WTC11 (cell line): ENCODE data around the gene MYO18A.

Experiments used
- CTCF ChIP-seq: fragments of 200-600 bp; IDR thresholded peaks from 2 replicates; pipeline ENCODE4 v1.8.0; 2022; ENCODE audit warnings: antibody characterized with exemption
- ELF4 ChIP-seq: sonication (generic); formaldehyde crosslinking; IDR thresholded peaks from 2 replicates; pipeline ENCODE4 v1.8.1; 2022; ENCODE audit warnings: low read depth, mild to moderate bottlenecking, moderate library complexity, missing genetic modification reagents
- NFYB ChIP-seq: sonication (generic); formaldehyde crosslinking; conservative IDR thresholded peaks from 2 replicates; pipeline ENCODE4 v1.8.0; 2022; ENCODE audit warnings: low read depth, missing genetic modification reagents
- SMAD3 ChIP-seq: sonication (generic); formaldehyde crosslinking; IDR thresholded peaks from 2 replicates; pipeline ENCODE4 v1.8.0; 2022; ENCODE audit warnings: missing genetic modification reagents, mild to moderate bottlenecking, borderline replicate concordance
- SP1 ChIP-seq: sonication (generic); formaldehyde crosslinking; conservative IDR thresholded peaks from 2 replicates; pipeline ENCODE4 v1.8.1; 2022; ENCODE audit warnings: missing genetic modification reagents
- USF1 ChIP-seq: sonication (generic); formaldehyde crosslinking; IDR thresholded peaks from 2 replicates; pipeline ENCODE4 v1.8.0; 2022; ENCODE audit warnings: mild to moderate bottlenecking, missing genetic modification reagents
- ZSCAN18 ChIP-seq: fragments of 250-450 bp; sonication (Bioruptor Pico); IDR thresholded peaks from 2 replicates; pipeline ENCODE4 v2.1.2; 2022; ENCODE audit warnings: mild to moderate bottlenecking, moderate library complexity

- no peak for TF ChIP-seq ELF4 (CRISPR knock-in tag)
- TF ChIP-seq CTCF, result no peak
- no peak for TF ChIP-seq ZSCAN18 (CRISPR knock-in tag)
- TF ChIP-seq NFYB, result no peak
- no peak for TF ChIP-seq SMAD3 (CRISPR knock-in tag)
- TF ChIP-seq USF1 (CRISPR knock-in tag), result no peak
- TF ChIP-seq SP1 (CRISPR knock-in tag), result no peak
Observed at GRCh38 chr17:29046473-29046839, 133.7 kb downstream of the MYO18A start.
